ENCODE results near the gene PLEKHH3.

DNA sequence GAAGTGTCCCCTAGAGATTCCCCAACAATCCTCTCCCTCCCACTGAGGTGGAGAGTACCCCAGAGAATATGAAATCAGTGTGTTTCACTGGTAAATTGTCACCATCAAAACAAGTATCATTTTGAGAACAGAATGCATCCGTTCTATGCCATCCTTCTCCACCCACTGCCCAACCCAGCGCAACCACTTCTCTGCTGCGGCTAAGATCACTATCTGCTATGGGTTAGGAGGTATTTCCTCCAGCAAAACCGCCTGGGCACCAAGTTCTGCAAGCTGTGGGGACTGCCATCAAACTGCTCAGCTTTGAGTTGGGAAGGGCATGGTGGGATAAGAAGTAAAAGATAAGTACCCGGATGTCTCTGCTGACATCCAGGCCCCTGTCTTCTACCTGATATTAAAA, 29.9 kb upstream of the PLEKHH3 start:
- TF ChIP-seq, protein P1, sequence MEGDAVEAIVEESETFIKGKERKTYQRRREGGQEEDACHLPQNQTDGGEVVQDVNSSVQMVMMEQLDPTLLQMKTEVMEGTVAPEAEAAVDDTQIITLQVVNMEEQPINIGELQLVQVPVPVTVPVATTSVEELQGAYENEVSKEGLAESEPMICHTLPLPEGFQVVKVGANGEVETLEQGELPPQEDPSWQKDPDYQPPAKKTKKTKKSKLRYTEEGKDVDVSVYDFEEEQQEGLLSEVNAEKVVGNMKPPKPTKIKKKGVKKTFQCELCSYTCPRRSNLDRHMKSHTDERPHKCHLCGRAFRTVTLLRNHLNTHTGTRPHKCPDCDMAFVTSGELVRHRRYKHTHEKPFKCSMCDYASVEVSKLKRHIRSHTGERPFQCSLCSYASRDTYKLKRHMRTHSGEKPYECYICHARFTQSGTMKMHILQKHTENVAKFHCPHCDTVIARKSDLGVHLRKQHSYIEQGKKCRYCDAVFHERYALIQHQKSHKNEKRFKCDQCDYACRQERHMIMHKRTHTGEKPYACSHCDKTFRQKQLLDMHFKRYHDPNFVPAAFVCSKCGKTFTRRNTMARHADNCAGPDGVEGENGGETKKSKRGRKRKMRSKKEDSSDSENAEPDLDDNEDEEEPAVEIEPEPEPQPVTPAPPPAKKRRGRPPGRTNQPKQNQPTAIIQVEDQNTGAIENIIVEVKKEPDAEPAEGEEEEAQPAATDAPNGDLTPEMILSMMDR (conservative IDR thresholded peaks at IDR 0.05; ENCODE audit: low read length), result no peak
- TF ChIP-seq EZH2phosphoT487 (IDR thresholded peaks at IDR 0.05; ENCODE audit: borderline replicate concordance), result peak; percentile 53; the same call in 1 of the 2 replicates

All from Loucy (cell line).